Brain microvascular endothelial cell (primary cell): Measurements from ENCODE around the gene NLRC5.
"Not testable (repeated sequence)": the region's sequence is repeated elsewhere in the genome, so short reads cannot be mapped to it uniquely, and the experiment has no call there.

ENCODE experiments used
- DNase-seq: peaks from one replicate; pipeline ENCODE4 v3.0.0-alpha.2; 2020
- H3K27ac ChIP-seq: fragments of 250-450 bp; sonication (Bioruptor Pico); 2 replicates; pipeline ENCODE4 v1.5.1; 2020; ENCODE audit warnings: mild to moderate bottlenecking, moderate library complexity
- H3K27me3 ChIP-seq: fragments of 250-450 bp; sonication (Bioruptor Pico); replicated peaks from 2 replicates; pipeline ENCODE4 v1.5.1; 2020; ENCODE audit warnings: mild to moderate bottlenecking
- H3K36me3 ChIP-seq: fragments of 250-450 bp; sonication (Bioruptor Pico); replicated peaks from 2 replicates; pipeline ENCODE4 v1.5.1; 2020; ENCODE audit warnings: mild to moderate bottlenecking
- H3K4me3 ChIP-seq: 2 replicates; pipeline ENCODE4 v1.5.1; 2011; ENCODE audit warnings: low read depth, mild to moderate bottlenecking, control low read depth, low read length, moderate library complexity
- in situ Hi-C: cut with HindIII; loops from 2 replicates; pipeline ENCODE4 v1.10.0; 2017; ENCODE audit warnings: low sequenced_read_pairs, low pct_ligation_motif_present
- TF ChIP-seq, protein P1 (sequence below): IDR thresholded peaks from 2 replicates; pipeline ENCODE4 v1.5.1; 2011; ENCODE audit warnings: low read depth, mild to moderate bottlenecking, moderate library complexity, low read length, control low read depth, inconsistent platforms; ENCODE audit errors: missing control alignments

NLRC5 gene

DNA sequence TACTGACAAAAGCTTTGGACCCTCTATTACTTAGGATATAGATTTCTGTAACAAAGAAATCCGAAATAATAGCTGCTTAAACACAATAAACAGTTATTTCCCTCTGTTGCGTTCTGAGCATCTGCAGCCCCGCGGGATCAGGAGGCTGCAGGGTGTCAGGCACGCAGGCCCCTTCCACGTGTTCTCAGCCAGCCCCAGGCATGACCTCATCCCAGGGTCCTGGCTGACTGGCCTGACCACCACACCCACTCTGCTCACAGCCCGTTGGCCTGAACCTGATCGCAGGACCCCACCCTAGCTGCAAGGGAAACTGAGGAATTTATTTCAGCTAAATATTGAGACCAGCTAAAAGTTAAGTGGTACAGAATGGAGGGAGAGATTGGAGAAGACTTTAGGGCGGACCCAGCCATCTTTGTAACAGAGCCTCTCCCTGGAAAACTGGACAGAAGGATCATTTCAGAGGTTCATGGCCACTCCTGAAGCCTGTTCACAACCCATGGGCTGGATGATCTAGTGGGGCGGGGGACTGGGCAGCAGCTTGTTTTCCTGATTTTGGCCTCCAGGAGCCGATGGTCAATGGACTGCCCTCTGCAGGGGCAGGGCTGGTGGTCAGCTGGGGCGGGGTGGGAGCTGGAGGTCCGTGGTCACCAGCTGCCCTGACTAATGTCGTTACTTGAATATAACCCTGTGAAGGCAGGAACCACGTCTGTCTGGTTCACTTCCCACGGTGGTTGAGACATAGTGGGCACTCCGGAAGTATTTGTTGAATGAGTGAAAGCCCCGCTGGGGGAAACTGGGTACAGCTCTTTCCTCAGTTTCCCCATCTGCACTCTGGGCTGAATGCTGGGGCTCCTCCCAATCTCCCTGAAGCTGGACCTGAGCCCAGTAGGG, 16.7 kb upstream of the NLRC5 start:
- no peak overlapping the region for H3K4me3 ChIP-seq
- in situ Hi-C loops: no loop called here
- TF ChIP-seq, protein P1, sequence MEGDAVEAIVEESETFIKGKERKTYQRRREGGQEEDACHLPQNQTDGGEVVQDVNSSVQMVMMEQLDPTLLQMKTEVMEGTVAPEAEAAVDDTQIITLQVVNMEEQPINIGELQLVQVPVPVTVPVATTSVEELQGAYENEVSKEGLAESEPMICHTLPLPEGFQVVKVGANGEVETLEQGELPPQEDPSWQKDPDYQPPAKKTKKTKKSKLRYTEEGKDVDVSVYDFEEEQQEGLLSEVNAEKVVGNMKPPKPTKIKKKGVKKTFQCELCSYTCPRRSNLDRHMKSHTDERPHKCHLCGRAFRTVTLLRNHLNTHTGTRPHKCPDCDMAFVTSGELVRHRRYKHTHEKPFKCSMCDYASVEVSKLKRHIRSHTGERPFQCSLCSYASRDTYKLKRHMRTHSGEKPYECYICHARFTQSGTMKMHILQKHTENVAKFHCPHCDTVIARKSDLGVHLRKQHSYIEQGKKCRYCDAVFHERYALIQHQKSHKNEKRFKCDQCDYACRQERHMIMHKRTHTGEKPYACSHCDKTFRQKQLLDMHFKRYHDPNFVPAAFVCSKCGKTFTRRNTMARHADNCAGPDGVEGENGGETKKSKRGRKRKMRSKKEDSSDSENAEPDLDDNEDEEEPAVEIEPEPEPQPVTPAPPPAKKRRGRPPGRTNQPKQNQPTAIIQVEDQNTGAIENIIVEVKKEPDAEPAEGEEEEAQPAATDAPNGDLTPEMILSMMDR: no peak
- H3K27me3 ChIP-seq: no peaks in the 10 kb centered on the region
- no peak for DNase-seq
- no peak overlapping the region for H3K27ac ChIP-seq
- no peaks in the 10 kb centered on the region for H3K36me3 ChIP-seq

- TF ChIP-seq, protein P1: no peak
- H3K27me3 ChIP-seq: no peaks in the 10 kb centered on the region
- no peak overlapping the region for H3K4me3 ChIP-seq
- no peak overlapping the region for H3K27ac ChIP-seq
- H3K36me3 ChIP-seq: no peaks in the 10 kb centered on the region
- in situ Hi-C loops: no loop called here
- DNase-seq: no peak
Observed at GRCh38 chr16:56973294-56973689, 16.1 kb upstream of the NLRC5 start.

DNA sequence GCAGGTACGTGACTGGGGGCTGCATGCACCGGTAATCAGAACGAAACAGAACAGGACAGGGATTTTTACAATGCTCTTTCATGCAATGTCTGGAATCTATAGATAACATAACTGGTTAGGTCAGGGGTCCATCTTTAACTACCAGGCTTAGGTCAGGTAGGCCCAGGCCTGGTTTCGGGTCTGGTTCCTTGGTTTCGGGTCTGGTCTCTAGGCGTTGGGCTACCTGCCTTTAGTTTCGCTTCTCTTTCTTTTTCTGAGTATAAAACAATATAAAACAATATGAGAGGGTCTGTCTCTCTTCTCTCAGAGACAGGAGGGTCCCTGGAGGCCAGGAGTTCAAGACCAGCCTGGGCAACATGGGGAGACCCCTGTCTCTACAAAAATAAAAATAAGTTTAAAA, 15.5 kb upstream of the NLRC5 start:
- H3K4me3 ChIP-seq, in situ Hi-C loops, H3K27ac ChIP-seq, H3K36me3 ChIP-seq, DNase-seq, H3K27me3 ChIP-seq: not testable (repeated sequence)

DNA sequence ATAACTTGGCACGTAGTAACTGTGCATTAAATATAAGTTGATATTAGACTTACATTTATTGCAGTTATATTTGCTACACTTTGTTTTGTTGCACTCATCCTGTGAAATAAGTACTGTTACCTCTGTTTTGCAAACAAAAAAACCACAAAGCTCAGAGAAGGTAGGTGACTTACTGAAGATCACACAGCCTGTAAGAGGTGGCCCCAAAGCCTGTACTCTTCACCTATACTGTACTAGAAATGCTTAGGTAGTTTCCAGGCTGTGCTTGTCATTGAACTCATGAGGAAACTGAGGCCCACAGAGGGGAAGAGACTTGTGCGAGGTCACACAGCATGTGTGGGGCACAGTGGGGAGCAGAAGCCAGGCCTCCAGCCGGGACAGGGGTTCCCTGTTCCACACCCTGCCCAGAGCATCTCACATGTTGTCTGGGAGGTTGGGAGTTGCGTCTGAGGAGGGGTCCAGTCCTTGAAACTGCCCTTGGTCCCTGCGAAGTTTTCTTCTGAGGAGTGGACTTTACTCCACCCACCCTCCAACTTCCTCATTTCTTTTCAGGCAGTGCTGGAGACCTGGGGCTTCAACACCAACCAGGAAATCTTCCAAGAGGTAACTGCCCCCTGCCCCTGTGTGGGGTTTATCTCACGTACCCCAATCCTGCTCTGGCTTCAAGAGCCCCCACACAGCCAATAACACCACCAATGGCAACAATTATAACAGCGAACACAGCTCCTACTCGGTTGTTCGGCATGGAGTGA, 14.6 kb upstream of the NLRC5 start:
- Histone ChIP-seq H3K27ac (no peak overlapping the region), H3K4me3 (no peak overlapping the region), H3K36me3 (no peaks in the 10 kb centered on the region), H3K27me3 (no peaks in the 10 kb centered on the region)
- in situ Hi-C loops: no loop called here
- TF ChIP-seq, protein P1: no peak
- no peak for DNase-seq

DNA sequence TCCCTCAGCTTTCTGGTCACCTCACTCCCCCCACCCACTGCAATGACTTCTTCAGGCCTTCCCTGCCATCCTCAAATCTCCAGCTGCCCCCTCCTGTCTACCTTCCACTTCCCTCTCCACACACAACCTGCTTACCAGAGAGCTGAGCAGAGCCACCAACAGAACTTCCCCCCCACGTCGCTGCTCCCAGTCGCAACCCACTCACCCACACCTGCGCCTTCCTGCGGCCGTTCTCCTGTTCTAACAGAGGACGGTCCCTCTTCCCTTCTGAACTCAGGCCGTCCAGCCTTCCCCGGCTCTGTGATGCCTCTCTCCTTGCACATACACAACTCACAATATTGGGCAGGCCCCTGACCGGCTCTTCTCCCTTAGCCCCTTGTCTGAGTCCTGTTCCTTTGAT, 13.6 kb upstream of the NLRC5 start:
- no peak overlapping the region for H3K4me3 ChIP-seq
- no peak for DNase-seq
- TF ChIP-seq, protein P1: no peak
- H3K27ac ChIP-seq: no peak overlapping the region
- no peaks in the 10 kb centered on the region for H3K36me3 ChIP-seq
- no peaks in the 10 kb centered on the region for H3K27me3 ChIP-seq
- in situ Hi-C loops: no loop called here

DNA sequence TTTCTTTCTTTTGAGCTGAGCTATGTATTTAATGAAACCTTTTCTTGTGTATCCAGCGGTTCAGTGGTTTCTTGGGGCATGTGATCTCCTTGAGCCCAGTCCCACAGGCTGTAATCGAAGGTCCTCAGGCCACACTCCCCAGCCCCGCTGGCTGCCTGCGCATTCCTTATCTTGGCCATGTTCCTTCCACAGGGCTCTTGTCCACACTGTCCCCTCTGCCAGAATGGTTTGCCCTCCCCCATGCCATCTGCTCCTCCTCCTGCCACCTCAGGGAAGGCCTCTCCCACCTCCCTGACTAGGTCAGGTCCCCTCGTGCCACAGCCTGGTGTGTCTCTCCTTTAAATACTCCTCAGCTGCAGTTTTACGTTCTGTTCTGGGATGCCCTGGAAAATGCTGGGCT, 12.1 kb upstream of the NLRC5 start:
- TF ChIP-seq, protein P1: no peak
- Histone ChIP-seq H3K36me3 (no peaks in the 10 kb centered on the region), H3K27me3 (no peaks in the 10 kb centered on the region), H3K27ac (no peak overlapping the region), H3K4me3 (no peak overlapping the region)
- in situ Hi-C loops: no loop called here
- DNase-seq: no peak
